ENCODE results near the gene SLC12A9.
"Not testable (repeated sequence)": the region's sequence is repeated elsewhere in the genome, so short reads cannot be mapped to it uniquely, and the experiment has no call there.

The SLC12A9 gene

DNA sequence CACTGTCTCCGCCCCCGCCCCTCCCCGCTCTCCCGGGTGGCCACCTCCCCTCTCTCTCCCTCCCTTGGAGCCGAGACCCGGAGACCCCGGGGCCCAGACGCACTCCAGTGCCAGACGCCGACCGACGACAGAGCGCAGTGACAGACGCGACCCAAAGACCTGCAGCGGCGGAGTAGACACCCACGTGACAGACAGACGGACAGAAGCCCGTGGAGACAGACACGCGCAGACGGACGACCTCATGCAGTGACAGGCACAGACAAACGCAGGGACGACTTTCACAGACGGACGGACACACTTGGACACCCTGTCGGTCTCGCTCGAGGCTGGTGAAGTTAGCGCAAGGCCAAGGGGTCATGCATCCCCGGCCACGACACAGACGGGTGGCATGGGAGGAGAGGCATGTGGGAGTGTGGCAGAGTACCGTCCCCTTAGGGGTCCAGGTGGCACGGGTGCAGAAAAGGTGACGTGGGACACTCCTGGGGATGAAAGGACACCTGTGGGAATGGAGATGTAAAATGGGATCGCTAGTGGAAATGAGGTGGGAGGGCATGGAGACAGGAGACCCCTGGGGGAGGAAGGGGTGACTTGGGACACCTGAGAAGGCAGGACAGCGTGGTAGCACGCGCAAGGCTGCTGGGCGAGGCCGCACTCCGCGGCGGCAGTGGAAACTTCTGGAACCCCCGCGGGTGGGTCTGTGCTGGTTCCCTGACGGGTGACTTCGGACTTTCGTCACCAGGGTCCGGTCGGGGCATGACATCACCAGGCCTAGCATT is 43.6 kb downstream of the SLC12A9 start:
- no peak for DNase-seq (ENCODE audit: low read depth)

GRCh38 chr7:100896732-100897608 is 44.5 kb downstream of the SLC12A9 start:
- peak; percentile 35 for DNase-seq (ENCODE audit: low read depth)

DNA sequence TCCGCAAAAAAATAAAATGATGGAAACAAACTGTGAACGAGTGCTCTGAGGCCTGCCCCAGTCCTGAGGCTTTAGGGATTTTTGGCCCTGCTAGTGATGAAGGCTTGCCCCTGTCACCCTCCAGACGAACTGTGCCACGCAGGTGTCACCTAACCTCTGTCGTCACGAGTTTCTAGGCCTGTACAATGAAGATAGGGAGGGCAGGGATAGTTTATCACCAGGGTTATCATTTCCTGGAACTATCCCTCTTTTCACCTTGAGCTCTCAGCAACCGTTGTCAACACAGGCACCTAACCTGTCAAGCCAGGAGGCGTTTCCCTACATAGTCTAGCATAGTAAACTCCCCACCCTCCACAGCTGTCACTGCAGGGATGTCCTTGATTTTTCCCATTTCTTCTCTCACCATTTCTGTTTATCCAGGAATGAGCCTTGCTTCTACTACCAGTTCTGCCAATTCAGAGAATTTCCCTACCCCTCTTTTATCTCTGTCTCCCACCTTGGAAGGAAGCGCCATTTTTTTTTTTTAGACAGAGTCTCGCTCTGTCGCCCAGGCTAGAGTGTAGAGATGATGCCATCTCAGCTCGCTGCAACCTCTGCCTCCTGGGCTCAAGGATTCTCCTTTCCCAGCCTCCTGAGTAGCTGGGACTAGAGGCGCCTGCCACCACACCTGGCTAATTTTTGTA is 45.4 kb downstream of the SLC12A9 start:
- no peak for DNase-seq (ENCODE audit: low read depth)

DNA sequence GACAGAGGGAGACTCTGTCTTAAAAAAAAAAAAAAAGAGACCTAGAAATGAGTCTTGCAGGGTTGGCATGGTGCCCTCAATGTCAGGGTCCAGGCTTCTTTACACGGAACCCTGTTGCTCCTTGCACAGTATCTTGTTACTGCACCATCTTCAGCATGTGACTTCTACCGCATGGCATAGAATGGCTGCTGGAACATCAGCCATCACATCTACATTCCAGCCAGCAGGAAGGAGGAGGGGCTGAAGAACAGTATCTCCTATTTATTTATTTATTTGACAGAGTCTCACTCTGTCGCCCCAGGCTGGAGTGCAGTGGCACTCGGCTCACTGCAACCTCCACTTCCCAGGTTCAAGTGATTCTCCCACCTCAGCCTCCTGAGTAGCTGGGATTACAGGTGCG is 46.9 kb downstream of the SLC12A9 start:
- no peak for DNase-seq (ENCODE audit: low read depth)

GRCh38 chr7:100900978-100901377 is 48.5 kb downstream of the SLC12A9 start:
- no peak for DNase-seq (ENCODE audit: low read depth)

GRCh38 chr7:100901921-100902332 is 49.4 kb downstream of the SLC12A9 start:
- no peak for DNase-seq (ENCODE audit: low read depth)

DNA sequence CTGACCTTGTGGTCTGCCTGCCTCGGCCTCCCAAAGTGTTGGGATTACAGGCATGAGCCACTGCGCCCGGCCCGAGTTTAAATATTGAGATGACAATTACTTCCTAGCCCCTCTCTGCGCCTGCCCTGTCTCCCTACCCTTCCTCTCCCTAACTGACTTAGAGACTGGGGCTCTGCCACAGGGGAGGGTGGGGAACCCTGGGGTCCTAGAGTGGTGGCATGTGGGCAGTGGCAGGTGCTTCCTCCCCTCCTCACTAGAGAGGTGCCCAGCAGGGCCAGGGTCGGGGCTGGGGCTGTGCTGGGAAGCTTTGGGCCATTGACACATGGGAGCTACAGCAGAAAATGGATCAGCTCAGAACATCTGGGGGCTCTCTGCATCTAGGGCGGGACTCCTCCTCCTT is 50.1 kb downstream of the SLC12A9 start:
- DNase-seq (ENCODE audit: low read depth) = no peak

DNA sequence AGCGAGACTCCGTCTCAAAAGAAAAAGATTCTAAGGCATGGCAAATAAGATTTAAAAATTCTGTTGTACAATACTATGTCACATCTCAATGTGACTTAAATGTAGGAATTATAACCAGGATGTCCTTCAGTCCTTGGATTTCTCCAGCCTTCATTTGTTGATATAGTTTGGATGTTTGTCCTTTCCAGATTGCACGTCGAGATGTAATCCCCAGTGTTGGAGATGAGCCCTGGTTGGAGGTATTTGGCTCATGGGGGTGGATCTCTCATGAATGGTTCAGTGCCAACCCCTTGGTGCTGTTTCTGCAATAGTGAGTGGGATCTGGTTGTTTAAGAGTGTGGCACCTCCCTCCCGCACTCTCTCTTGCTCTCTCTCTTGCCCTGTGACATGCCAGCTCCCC is 56.0 kb downstream of the SLC12A9 start:
- no peak for DNase-seq (ENCODE audit: low read depth)

- DNase-seq (ENCODE audit: low read depth) = not testable (repeated sequence)
Measured at GRCh38 chr7:100910443-100910842, 57.9 kb downstream of the SLC12A9 start.

GRCh38 chr7:100911484-100911883 is 59.0 kb downstream of the SLC12A9 start:
- DNase-seq (ENCODE audit: low read depth) = no peak

GRCh38 chr7:100914208-100914878 is 61.8 kb downstream of the SLC12A9 start:
- DNase-seq (ENCODE audit: low read depth) = no peak

- peak; percentile 25 for DNase-seq (ENCODE audit: low read depth)
Measured at GRCh38 chr7:100914879-100915447, 62.5 kb downstream of the SLC12A9 start.

Measured in ELR (cell line).